DOHH2 (cell line): ENCODE data around the gene HAUS5.

Source experiments
- CTCF ChIP-seq: fragments of 200-600 bp; sonication (generic); IDR thresholded peaks from one replicate; pipeline ENCODE4 v1.5.1; 2014; ENCODE audit warnings: antibody characterized with exemption, mild to moderate bottlenecking, low read depth, low read length; ENCODE audit not compliant: poor library complexity, severe bottlenecking
- EZH2phosphoT487 ChIP-seq: fragments of 200-600 bp; sonication (generic); IDR thresholded peaks from 2 replicates; pipeline ENCODE4 v1.6.1; 2017; ENCODE audit warnings: borderline replicate concordance, mild to moderate bottlenecking, antibody characterized with exemption, low read length, moderate library complexity, mixed read lengths

DNA sequence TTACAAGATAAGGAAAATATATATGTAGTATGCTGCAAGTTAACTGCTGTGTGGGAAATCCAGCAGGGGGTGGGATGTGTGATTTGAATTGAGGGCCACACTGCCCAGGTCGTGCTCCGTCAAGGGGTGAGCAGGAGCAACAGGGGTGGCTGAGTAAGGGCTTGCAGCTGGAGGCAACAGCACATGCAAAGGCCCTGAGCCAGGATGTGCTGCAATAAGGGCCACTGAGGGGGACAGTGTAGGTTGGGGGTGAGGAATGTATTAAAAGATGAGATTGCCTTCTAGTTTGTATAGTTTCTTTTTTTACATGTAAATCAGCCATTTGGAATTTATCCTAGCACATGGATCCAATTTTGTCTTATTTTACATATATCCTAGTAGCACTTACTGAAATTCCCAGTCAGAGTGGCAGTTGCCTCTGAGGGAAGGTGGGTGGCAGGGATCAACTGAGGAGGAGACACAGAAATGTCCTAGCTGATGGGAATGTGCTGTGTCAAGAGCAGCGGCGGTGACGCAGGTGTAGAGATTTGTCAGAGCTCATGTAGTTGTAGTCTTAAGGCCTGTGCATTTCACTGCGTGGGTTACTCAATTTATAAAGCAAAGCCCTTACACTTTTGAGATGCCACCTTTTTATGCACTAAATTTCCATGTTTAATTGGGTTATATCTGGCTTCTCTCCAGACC, 10.9 kb downstream of the HAUS5 start:
- TF ChIP-seq CTCF (no peak), EZH2phosphoT487 (no peak)
